GM19328 (cell line): ENCODE data around the gene PICALM.
A peak's percentile ranks its signal among the peaks of the same experiment; 100 is the strongest.

ENCODE experiments used
- ATAC-seq: cut with Tn5 transposase; IDR thresholded peaks from one replicate; pipeline ENCODE4 v1.9.1; 2021; ENCODE audit warnings: mild to moderate bottlenecking, moderate library complexity; ENCODE audit not compliant: unreplicated experiment

The PICALM gene

GRCh38 chr11:86081455-86081854, 12.6 kb upstream of the PICALM start:
- no peak for ATAC-seq

- ATAC-seq: no peak
Observed at GRCh38 chr11:86079421-86079820, 10.5 kb upstream of the PICALM start.

DNA sequence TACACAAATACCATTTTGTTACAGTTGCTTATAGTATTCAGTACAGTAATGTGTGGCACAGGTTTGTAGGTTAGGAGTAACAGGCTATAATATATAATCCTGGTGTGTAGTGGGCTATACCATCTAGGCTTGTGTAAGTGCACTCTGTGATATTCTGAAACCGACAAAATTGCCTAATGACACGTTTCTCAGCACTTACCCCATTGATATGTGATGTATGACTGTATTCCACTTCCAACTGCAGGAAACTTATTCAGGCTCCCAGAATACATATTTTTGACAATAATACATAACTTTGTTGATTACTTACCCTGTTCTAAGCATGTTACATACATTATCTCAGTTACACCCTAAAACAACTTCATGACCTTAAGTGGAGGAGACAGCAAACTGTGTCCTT, 5.1 kb upstream of the PICALM start:
- no peak for ATAC-seq

DNA sequence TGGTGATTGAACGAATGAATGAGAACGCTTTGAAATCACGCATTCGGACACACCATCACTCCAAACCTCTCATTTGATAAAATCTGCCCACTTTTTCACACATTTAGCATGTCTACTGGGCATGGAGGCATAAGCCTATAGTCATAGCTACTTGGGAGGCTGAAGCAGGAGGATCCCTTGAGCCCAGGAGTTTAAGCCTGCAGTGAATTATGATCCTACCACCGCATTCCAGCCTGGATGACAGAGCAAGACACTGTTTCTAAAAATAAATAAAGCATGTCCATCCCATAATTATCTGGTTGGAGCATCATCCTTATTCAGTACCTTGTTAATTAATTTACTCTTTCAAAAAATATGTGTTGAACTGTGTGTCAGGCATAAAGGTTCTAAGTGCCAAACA, 3.3 kb upstream of the PICALM start:
- no peak for ATAC-seq

DNA sequence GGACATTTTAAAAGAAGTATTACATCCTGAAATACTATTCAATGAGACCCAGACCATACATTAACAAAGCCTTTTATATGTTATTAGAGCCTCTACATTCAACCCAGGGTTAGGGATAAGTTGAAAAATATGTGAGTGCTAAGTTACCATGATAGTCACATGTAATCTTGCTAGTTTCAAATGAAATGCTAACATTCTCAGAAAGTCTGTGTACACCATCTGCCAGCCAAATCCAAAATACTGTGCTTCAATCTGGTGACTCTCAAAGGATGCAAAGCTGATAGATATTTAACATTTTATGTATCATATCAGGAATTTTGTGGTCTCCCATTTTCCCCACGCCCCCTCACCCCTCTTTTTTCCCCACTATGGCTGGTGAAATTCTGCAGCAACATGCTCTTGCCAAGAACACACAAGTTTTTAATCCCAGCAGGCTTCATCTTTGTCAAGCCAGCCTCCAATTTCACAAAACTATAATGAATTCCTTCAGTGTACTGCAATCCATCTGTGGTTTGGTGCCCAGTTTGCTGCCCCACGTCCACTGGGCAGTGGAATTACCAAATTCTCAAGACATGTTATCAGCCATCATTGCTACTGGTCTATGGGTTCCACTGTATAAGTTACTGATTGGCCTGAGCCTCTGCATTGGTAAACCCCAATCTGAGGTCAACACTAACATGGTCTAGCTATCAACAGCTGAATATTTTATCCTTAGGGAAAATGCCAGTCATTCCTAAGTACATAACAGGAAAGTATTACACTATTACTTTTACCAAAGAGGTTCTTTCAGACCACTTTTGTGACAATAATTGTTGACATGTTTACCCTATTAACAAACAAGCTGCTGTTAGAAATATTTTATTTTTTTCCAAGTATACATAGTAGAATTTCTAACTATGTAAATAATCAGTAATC, 1.5 kb upstream of the PICALM start:
- ATAC-seq: no peak

DNA sequence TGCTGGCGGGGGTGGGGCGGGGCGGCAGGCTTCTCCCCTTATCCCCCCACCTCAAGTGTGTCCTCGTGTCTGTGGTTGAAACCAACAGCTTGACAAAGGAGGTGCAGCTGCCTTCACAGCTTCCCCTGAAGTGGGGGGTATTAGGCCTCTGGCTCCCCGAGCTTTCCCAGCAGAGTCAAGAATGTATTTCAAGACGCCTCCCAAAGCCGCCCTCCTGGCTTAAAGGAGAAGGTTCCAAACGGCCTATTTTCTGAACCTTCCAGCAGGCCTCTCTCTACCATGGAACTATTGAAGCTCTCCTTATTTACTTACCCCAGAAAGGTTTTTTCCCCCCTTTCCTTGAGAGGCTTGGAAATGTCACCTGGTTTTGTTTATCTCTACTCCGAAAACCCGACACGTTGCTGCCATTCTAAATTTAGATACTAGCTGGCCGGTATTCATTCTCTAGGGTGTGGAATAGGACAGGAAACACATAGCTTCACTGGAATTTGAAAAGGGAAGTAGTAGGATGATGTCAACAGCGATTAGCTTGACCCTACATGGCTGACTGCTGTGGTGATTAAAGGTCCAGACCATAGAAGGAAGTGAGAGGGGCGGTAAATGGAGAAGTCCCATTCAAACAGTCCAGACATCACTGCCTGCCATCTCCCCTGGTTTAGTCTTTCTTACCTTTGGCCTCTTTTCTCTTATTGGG, 671 bp upstream of the PICALM start:
- ATAC-seq: no peak

DNA sequence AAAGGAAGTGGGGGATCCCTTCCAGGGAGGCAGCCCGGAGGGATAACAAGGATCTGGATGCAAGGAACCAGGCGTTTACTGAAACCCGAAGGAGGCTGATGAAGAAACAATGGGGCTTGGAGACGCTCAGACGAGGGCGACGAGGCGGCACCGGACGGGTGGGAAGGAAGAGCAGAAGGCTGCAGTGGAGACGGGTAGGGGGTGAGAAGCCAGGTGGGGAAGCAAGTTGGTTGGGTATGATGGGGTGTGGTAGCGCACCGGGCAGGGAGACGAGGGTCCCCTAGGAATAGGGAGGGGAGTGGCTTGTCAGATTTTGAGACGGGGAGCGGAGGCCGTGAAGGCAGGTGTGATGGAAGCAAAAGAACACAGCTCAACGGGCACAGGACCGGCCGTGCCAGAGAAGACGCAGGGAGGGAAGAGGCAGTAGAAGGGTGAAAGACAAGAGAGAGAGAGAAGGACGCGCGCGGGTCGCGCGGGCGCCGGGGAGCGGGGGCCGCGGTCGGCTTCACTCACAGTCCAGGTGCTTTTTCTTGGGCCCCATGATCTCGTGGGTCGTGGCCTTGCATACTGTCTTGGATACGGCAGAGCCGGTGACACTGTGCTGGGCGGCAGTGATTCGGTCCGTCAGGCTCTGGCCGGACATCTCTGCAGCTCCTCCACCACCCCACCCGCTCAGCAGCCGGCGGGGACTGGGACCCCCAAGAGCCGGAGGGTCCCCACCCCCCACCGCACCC, 579 bp downstream of the PICALM start:
- peak; percentile 5 for ATAC-seq

DNA sequence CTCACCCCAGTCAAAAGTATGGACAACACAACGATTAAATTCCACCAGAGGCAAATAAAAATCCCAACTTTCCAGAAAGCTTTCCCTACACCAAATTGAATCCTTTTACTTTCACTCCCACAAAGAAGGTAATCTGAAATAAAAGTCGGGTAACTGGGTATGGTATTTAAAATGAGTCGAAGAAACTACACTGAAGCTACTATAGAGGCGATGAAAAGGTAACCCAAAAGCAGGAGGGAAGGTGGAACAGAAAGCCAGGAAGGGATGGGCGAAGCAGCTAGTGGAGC, 1.1 kb downstream of the PICALM start:
- ATAC-seq: no peak

GRCh38 chr11:86067009-86067850, 1.7 kb downstream of the PICALM start:
- ATAC-seq: no peak

GRCh38 chr11:86066657-86067008, 2.3 kb downstream of the PICALM start:
- no peak for ATAC-seq

- no peak for ATAC-seq
Observed at GRCh38 chr11:86066033-86066432, 2.9 kb downstream of the PICALM start.

DNA sequence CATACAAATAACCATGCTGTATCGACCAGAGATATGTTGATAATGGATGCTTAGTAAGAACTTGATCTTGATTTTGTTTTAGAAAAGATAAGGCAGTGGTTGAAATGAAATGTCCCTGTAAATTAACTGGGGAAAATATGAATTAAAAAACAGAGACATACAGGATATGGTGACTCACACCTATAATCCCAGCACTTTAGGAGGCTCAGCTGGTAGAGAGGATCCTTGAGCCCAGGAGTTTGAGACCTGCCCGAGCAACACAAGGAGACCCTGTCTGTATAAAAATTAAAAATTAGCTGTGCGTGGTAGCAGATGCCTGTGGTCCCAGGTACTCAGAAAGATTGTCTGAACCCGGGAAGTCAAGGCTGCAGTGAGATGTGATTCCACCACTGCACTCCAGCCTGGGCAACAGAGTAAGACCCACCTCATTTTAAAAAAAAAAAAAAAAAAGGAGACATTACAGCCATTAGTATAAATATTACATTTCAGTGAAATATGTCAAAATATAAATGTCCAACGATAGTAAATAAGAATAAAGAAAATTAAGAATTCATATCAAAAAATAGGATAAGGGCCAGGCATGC, 4.6 kb downstream of the PICALM start:
- no peak for ATAC-seq

- no peak for ATAC-seq
Observed at GRCh38 chr11:86063536-86063935, 5.3 kb downstream of the PICALM start.

DNA sequence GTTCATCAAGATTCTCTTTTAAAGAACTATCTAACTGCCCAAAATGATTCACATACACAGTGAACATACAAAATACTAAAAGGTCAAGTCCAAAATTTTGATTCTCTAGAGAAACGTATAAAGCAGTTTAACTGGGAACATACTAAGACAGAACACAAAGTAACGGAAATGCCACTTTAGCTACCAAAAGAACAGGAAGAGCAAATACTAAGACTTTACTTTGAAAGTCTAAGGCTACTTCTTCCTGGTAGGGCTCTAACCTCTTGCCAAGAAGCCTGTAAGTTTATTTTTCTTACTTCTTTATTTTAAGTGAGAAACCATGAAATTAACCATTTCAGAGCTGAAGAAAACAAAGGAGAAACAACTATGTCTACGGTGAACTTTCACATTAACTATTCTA, 6.2 kb downstream of the PICALM start:
- no peak for ATAC-seq

DNA sequence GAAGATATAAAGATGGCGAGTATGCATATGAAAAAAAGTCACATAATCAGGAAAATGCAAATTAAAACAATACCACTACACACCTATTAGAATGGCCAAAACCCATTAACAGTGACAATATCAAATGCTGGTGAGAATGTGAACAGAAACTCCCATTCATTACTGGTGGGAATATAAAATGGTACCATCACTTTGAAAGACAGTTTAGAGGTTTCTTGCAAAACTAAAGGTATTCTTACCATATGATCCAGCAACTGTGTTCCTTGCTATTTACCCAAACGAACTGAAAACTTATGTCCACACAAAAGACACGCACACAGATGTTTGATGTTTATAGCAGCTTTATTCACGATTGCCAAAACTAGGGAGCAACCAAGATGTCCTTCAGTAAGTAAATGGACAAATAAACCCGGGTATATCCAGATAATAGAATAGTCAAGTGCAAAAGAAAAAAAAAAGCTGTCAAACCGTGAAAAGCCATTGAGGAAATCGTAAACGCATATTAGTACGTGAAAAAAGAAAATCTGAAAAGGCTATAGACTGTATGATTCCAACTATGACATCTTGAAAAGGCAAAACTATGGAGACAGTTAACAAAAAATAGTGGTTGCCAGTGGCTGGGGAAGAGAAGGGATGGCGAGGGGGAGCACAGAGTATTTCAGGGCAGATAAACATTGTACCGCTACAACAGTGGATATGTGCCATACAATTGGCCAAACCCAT, 7.2 kb downstream of the PICALM start:
- ATAC-seq: no peak

DNA sequence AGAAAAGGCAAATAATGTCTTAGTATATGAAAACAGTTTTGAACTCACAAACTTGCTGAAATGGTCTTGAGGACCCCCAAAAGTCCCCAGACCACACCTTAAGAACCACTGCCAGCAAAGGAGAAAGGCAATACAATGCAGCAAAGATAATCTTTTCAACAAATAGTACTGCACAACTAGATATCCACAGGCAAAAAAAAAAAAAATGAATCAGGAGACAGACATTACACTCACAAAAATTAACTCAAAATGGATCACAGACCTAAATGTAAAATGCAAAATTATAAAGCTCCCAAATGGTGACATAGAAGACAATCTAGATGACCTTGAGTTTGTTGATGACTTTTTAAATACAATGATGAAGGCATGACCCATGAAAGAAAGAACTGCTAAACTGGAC, 8.3 kb downstream of the PICALM start:
- no peak for ATAC-seq

DNA sequence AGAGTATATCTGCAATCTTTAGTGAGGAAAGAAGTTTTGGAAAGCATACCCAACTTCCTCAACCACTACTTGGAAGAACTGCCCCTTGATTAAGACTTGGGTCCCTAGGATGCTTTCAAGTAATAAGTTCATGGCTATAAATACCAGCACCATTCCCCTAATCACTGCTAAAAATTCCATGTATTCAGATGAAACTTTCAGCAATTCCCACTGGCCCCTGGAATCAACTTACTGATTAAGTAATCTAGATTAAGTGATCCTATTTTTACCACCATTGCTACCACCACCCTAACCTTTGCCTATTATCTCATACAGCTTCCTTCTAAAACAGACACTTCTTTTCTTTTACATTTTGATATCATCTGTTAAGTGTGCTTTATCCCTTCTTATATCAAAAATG, 10.5 kb downstream of the PICALM start:
- no peak for ATAC-seq

DNA sequence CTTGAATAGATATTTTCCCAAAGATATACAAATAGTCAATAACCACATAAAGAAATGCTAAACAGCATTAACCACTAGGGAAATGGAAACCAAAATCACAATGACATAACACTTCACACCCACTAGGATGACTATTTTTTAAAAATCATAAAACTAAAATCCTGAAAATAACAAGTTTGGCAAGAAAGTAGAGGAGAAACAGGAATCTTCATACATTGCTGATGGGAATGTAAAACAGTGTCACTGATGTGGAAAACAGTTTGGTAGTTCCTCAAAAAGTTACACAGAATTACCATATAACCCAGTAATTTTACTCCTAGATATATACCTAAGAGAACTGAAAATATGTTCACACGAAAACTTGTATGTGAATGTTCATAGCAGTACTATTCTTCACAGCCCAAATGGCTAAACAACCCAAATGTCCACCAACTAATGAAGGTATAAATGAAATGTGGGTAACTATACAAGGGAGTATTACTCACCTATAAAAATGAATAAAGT, 12.5 kb downstream of the PICALM start:
- ATAC-seq: no peak

- no peak for ATAC-seq
Observed at GRCh38 chr11:86052693-86053641, 15.9 kb downstream of the PICALM start.
